Endometrial microvascular endothelial cells (primary cell): Measurements from ENCODE around the gene RPS8. TPM values are rescaled to one million over a fixed set of nuclear protein-coding genes. Genes with fewer than 3 reads are reported as not detected.
"Not testable (repeated sequence)": the region's sequence is repeated elsewhere in the genome, so short reads cannot be mapped to it uniquely, and the experiment has no call there.

Experiments
- in situ Hi-C: cut with HindIII; loops from 2 replicates; pipeline ENCODE4 v1.10.0; 2017; ENCODE audit warnings: low sequenced_read_pairs, low pct_unique_long_range_greater_than_20kb; ENCODE audit errors: inconsistent ontology term
- total RNA-seq: library from RNA; depleted of rRNA; stranded (reverse); fragments of >200 nt; gene quantifications from one replicate; pipeline ENCODE4 v1.2.3, GENCODE V29; 2015; ENCODE audit errors: inconsistent ontology term

Gene RPS8
- total RNA-seq, 1 donor from 2014 or later, result 2,081 TPM

DNA sequence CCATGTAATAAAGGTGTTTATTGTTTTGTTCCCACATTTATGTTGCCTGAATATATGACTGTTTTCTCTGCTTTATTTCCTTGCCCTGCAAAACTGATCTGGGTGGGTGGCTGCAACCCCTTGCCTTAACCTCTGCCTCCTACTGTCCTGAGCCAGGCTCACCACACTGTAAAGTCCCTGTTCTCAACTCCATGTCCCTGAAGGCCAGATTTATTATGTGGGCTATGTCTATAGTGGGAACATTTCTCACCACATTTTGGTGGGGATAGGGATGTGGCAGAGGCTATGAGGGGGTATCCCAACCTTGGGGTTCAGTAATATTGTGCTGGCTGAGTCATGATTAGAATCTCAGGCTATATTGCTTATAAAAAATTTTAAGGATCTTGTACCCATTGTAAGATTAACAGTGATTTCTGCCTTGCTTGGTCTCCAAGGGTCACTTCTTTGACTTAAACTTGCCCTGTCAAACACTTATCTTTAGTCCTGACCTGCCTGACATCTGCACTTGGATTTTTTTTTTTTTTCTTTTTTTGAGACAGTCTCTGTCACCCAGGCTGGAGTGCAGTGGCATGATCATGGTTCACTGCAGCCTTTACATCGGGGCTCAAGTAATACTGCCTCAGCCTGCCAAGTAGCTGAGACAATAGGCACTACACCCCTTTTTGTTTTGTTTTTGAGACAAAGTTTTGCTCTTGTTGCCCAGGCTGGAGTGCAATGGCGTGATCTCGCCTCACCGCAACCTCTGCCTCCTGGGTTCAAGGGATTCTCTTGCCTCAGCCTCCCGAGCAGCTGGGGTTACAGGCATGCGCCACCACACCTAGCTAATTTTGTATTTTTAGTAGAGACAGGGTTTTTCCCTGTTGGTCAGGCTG lies 3.6 kb downstream of the RPS8 start:
- in situ Hi-C loops, result no loop called here

DNA sequence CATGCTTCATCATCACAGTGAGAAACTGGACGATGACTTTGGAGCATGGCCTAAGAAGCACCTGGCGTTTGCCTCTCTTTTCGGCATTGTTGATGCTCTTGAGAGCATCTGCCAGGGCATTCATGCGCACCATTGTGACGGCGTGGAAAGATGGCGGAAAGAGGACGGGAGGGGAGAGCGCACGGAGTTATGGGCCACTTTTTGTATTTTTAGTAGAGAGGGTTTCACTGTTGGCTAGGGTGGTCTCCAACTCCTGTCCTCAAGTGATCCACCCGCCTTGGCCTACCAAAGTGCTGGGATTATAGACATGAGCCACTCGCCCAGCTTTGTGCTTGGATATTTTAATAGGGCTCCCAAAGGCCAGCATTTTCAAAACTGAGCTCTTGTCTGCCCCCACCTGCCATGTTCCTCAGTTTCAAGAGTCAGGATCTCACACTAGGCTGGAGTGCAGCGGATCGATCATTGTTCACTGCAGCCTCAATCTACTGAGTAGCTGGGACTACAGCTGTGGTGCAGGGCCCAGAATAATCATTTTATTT lies 5.3 kb downstream of the RPS8 start:
- in situ Hi-C loops, result no loop called here

GRCh38 chr1:44783697-44784093 lies 8.4 kb downstream of the RPS8 start:
- in situ Hi-C loops, result no loop called here

- in situ Hi-C loops, result no loop called here
Observed at GRCh38 chr1:44784094-44785028, 9.0 kb downstream of the RPS8 start.

DNA sequence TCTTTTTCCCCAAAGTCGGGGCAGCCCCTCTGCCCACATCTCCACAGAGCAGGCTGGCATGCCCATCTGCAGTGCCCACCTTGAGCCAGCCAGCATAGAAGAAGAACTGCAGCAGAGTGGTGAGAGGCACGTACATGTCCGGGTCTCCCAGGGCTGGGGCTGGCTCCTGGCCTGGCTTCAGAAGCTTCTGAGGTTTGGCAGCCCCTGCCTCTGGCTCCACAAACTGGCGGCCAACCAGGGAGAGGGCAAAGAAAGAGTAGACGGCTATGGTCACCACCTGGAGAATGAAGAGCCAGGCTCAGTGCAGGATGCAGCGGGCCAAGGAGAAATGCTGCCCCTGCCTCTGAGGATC lies 9.7 kb downstream of the RPS8 start:
- in situ Hi-C loops, result no loop called here

DNA sequence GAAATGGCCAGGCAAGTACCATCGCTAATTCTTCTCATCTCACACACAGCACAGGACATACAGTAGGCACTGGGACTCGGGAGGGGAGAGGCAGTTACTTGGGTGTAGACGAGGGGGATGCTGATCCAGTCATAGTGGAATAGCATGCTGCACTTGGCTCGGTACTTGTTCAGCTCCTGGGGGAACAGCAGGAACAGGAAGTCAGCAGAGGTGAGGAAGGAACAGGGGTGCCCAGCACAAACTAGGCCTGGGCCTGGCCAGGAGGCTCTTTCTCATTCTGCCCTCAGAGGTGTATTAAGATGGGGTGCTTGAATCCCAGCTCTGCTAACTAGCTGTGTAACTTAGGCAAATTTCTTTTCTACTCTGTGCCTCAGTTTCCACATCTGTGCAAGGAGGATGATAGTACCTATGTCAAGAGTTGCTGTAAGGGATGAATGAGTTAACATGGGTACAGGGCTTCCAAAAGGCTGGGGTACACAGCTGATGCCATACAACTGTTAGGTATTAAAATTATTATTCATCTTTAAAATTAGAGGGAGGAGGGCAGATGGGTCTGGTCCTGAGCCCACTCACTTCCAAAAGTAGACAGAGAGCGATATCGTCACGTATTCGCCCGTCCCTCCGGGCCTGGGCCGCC lies 10.3 kb downstream of the RPS8 start:
- in situ Hi-C loops, result no loop called here

GRCh38 chr1:44786138-44786840 lies 10.9 kb downstream of the RPS8 start:
- in situ Hi-C loops, result no loop called here

DNA sequence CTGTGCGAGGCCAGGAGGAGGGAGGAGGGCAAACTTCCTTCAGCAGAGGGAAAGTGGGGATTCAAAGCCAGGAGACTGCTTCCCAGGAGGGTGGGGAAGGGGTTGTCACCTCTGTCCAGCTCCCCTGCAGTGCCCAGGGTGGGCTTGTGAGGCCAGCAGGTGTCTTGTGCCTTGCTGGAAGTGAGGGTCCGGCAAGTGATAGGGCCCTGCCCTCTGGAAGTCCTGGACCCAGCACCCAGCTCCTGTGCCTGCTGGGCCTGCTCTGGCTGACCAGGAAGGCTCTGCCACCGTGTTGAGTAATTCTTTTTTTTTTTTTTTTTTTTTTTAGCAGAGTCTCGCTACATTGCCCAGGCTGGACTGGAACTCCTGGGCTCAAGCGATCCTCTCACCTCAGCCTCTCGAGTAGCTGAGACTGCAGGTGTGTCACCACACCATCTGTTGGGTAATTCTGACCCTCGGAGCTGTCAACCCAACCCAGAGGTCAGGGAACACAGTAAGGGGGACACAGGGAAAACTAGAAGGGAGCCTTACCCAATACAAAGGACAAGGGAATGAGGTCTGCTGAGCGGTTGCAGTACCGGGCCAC lies 11.6 kb downstream of the RPS8 start:
- in situ Hi-C loops, result no loop called here

GRCh38 chr1:44787506-44787905 lies 12.2 kb downstream of the RPS8 start:
- in situ Hi-C loops, result no loop called here

DNA sequence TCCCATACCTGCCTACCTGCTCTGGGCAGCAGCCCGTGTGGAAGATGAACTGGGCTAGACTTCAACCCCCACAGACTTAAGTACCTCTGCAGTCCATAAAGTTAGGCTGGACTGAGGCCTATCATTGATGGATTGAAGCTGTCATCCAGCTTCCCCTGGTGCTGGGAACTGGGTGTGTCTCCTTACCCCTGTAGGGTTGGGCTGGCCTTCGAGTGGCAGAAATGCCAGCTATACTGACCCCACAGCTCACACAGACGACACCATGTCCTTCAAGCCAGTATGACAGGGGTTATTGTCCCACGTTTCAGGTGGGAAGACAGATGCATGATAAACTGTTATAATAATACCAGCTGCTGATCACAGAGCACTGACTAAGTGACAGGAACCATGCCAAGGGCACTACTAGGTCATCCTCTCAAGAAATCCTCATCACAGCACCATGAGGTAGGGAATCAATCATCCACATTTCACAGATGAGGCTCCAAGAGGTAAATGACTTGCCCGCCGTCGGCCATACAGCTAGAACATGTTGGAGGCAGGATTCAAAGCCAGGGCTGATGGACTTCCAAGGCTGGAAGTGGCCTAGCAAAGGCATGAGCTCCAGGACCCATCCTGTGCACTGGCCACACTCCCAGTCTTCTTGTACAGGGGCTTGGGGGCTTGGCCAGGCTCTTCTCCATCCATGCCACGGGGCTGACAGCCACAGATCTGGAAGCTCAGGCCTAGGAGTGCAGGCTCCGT lies 12.9 kb downstream of the RPS8 start, which contains the start of gene BEST4:
Gene BEST4 (minus strand): TSS at position 51 of the 741 bp plus-strand sequence. CDS start 465 bp downstream, outside the sequence.
- in situ Hi-C loops, result no loop called here

GRCh38 chr1:44790968-44791801 lies 15.8 kb downstream of the RPS8 start:
- in situ Hi-C loops, result no loop called here

- in situ Hi-C loops, result no loop called here
Observed at GRCh38 chr1:44792736-44793502, 17.6 kb downstream of the RPS8 start.

- in situ Hi-C loops, result not testable (repeated sequence)
Observed at GRCh38 chr1:44797886-44798285, 22.5 kb downstream of the RPS8 start.

GRCh38 chr1:44798481-44799365 lies 23.4 kb downstream of the RPS8 start:
- in situ Hi-C loops, result no loop called here
